GM06990 (cell line): ENCODE data around the gene RBM8A.

Experiments
- DNase-seq: peaks from one replicate; pipeline ENCODE4 v3.0.0-alpha.2; 2011; ENCODE audit not compliant: insufficient read length; ENCODE audit errors: extremely low read depth
- H3K27me3 ChIP-seq: replicated peaks from 2 replicates; pipeline ENCODE4 v1.6.0; 2011; ENCODE audit warnings: low read length; ENCODE audit not compliant: control insufficient read depth, insufficient read depth
- H3K36me3 ChIP-seq: 2 replicates; pipeline ENCODE4 v1.5.1; 2011; ENCODE audit warnings: low read length; ENCODE audit not compliant: control insufficient read depth, insufficient read depth
- H3K4me3 ChIP-seq: replicated peaks from 2 replicates; pipeline ENCODE4 v1.5.1; 2011; ENCODE audit warnings: low read depth, mild to moderate bottlenecking, control low read depth, low read length
- TF ChIP-seq, protein P1 (sequence below): IDR thresholded peaks from 2 replicates; pipeline ENCODE4 v1.5.1; 2011; ENCODE audit warnings: low read length, control low read depth, mild to moderate bottlenecking, inconsistent platforms; ENCODE audit not compliant: insufficient read depth, poor library complexity, severe bottlenecking

Gene RBM8A

DNA sequence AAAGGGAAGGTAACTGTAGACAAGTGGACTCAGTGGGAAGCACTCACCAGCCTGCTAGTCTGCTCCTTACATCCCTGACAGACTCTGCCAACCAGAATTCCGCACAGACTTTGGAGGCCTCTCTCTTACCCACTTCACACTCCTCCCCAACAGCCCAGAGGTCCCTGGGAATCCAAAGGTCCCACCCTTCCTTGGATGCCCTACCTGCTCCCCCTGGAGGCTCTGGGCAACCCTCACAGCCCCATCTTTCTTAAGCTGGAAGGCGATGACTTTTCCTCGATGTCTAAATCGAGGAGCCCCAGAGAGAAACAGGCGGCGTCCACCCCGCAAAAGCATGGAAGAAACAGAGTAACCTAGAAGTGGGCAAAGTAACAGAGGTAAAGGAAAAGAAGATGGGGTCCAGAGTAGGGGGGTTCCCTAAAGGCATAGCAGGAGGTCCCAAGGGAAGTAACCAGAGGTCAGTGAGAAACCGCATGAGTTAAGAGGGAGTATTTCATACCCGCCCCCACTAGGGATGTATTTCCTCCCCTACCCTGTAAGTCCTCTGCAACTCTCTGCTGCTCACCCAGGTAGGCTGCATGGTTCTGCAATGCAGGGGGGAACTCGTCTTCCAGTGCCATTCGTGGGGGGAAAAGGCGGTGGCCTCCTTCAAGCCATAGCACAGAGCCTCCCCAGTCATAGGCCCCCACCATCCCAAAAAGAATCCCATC is 25.8 kb downstream of the RBM8A start:
- H3K4me3 ChIP-seq = no peak overlapping the region
- no peaks in the 10 kb centered on the region for H3K27me3 ChIP-seq
- peaks cover 2% of the 10 kb centered on the region for H3K36me3 ChIP-seq
- TF ChIP-seq, protein P1, sequence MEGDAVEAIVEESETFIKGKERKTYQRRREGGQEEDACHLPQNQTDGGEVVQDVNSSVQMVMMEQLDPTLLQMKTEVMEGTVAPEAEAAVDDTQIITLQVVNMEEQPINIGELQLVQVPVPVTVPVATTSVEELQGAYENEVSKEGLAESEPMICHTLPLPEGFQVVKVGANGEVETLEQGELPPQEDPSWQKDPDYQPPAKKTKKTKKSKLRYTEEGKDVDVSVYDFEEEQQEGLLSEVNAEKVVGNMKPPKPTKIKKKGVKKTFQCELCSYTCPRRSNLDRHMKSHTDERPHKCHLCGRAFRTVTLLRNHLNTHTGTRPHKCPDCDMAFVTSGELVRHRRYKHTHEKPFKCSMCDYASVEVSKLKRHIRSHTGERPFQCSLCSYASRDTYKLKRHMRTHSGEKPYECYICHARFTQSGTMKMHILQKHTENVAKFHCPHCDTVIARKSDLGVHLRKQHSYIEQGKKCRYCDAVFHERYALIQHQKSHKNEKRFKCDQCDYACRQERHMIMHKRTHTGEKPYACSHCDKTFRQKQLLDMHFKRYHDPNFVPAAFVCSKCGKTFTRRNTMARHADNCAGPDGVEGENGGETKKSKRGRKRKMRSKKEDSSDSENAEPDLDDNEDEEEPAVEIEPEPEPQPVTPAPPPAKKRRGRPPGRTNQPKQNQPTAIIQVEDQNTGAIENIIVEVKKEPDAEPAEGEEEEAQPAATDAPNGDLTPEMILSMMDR = no peak
- DNase-seq = no peak

DNA sequence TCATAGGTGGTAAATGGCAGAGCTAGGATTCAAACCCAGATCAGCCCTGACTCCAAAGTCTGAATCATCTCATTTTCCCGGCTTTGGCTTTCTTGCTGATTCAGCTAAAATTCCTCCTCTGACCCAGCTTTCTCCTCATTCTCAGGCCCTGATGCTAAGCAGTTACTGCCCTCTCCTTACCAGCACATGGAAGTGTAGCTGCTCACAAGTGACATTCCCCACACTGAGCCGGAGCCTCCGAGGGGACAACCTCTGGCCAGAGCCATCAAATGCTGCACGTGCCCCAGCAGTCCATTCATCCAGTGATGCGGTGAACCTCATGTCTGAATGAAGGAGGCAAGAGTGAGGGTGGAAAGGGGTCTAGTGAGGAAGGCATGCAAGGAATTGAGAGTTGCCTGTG is 28.5 kb downstream of the RBM8A start:
- no peaks in the 10 kb centered on the region for H3K27me3 ChIP-seq
- TF ChIP-seq, protein P1 = no peak
- DNase-seq = no peak
- H3K36me3 ChIP-seq = peaks cover 2% of the 10 kb centered on the region
- no peak overlapping the region for H3K4me3 ChIP-seq

DNA sequence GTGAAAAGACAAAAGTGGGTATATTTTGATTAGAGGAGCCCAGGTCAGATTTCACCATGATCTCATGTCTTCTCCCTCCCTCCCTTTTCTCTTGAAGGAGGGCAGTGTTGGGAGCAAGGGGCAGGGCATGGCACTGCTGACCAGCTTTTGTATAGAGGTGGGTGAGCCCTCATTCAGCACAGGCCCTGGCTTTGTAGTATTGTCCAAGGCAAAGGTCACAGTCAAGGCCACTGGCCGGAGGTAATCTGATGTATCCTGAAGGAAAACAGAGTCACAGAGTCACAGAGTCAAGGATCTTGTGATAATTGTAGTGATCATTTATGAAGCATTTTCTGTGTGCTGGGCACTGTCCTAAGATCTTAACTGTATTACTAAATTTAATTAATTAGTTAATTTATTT is 29.3 kb downstream of the RBM8A start:
- TF ChIP-seq, protein P1 = no peak

DNA sequence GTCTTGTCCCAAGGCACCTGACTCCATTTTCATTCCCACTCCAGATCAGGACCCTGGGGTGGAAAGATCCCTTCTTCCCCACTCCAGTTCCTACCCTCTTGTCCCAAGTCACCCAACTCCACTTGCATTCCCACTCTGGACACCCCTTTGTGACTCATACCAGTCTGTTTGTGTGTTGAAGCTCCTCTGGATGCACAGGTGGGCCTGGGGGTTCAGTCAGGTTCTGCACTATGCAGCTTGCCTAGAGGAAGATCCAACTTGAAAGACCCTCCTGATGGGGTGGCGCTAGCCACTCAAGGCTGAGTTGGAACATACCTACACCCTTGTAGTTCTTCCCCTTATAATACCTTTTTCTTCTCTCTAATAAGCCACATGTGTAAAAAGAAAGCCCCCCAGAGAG is 31.8 kb downstream of the RBM8A start:
- no peak overlapping the region for H3K4me3 ChIP-seq
- H3K27me3 ChIP-seq = no peaks in the 10 kb centered on the region
- DNase-seq = no peak
- TF ChIP-seq, protein P1 = no peak
- H3K36me3 ChIP-seq = peaks cover 2% of the 10 kb centered on the region; the same call in 1 of the 2 replicates

More for the DNA sequence above, 29.3 kb downstream of the RBM8A start:
- no peak for DNase-seq
- peaks cover 2% of the 10 kb centered on the region for H3K36me3 ChIP-seq
- H3K4me3 ChIP-seq = no peak overlapping the region
- no peaks in the 10 kb centered on the region for H3K27me3 ChIP-seq

DNA sequence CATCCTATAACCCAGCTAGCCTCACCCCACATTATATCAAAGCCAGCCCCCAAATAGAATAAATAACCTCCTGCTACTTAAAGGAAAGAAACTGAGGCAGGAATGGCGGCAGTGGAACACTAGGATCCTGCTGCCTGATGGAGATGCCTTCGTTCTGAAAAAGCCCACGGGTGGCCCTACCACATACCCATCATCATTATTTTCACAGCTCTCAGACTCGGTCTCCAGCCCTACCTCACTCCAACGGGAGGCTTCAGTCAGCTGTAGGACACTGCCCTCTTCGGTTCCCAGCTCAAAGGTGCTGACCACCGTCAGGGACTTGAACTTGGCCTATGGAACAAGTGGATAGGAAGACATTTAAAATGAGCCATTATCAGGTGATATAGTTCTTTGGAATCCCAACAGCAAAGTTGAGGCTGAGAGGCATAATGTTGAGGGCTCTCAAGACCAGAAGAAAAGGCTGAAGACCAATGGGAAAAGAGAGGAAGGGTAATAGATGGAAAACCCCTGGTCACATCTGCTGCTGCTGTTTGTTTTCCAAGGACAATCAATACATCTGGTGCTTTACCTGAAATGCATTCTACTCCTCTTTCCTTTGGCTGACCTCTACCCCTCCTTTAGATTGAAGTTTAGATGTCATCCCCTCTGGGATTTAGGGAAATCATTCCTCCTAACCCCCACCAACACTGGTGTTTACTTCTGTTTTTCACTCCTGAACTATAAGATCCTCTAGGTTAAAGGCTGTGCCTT is 33.8 kb downstream of the RBM8A start:
- H3K27me3 ChIP-seq = no peaks in the 10 kb centered on the region
- DNase-seq = no peak
- H3K4me3 ChIP-seq = no peak overlapping the region
- TF ChIP-seq, protein P1 = no peak
- no peaks in the 10 kb centered on the region for H3K36me3 ChIP-seq
